DOHH2 (cell line): ENCODE measurements around the gene HAPLN2.

Source experiments
- H3F3A ChIP-seq: fragments of 200-600 bp; sonication (generic), shearing (Covaris generic); 2 replicates; pipeline ENCODE4 v1.6.0; 2016; ENCODE audit warnings: antibody characterized with exemption, mild to moderate bottlenecking; ENCODE audit not compliant: control insufficient read depth, insufficient read depth
- H3K27ac ChIP-seq: fragments of 200-600 bp; sonication (generic); 2 replicates; pipeline ENCODE4 v1.5.1; 2014; ENCODE audit warnings: low read depth, mild to moderate bottlenecking, low read length, moderate library complexity
- H3K27me3 ChIP-seq: fragments of 200-600 bp; sonication (generic); 2 replicates; pipeline ENCODE4 v1.6.1; 2014; ENCODE audit warnings: mild to moderate bottlenecking, low read length, mixed read lengths; ENCODE audit not compliant: control insufficient read depth
- H3K36me3 ChIP-seq: fragments of 200-600 bp; sonication (generic); 2 replicates; pipeline ENCODE4 v1.6.1; 2014; ENCODE audit warnings: mild to moderate bottlenecking, low read length, moderate library complexity, mixed read lengths; ENCODE audit not compliant: control insufficient read depth
- H3K4me1 ChIP-seq: fragments of 200-600 bp; sonication (generic); 2 replicates; pipeline ENCODE4 v1.6.1; 2014; ENCODE audit warnings: mild to moderate bottlenecking, low read length, mixed read lengths; ENCODE audit not compliant: control insufficient read depth
- H3K4me2 ChIP-seq: fragments of 200-600 bp; sonication (generic); 2 replicates; pipeline ENCODE4 v1.6.0; 2014; ENCODE audit warnings: mild to moderate bottlenecking, low read length, moderate library complexity
- H3K4me3 ChIP-seq: fragments of 200-600 bp; sonication (generic); 2 replicates; pipeline ENCODE4 v1.5.1; 2014; ENCODE audit warnings: mild to moderate bottlenecking, low read length, mixed read lengths
- H3K79me2 ChIP-seq: fragments of 200-600 bp; sonication (generic); 2 replicates; pipeline ENCODE4 v1.6.1; 2014; ENCODE audit warnings: mild to moderate bottlenecking, low read length, mixed read lengths; ENCODE audit not compliant: control insufficient read depth
- H3K9me2 ChIP-seq: fragments of 200-600 bp; sonication (generic); replicated peaks from 2 replicates; pipeline ENCODE4 v1.6.1; 2014; ENCODE audit warnings: mild to moderate bottlenecking, low read length, mixed read lengths; ENCODE audit not compliant: control insufficient read depth
- H3K9me3 ChIP-seq: fragments of 200-600 bp; sonication (generic); 2 replicates; pipeline ENCODE4 v1.6.1; 2014; ENCODE audit warnings: antibody characterized with exemption, low read length, mixed read lengths; ENCODE audit not compliant: control insufficient read depth, insufficient read depth
- H4K20me1 ChIP-seq: fragments of 200-600 bp; sonication (generic); 2 replicates; pipeline ENCODE4 v1.6.0; 2014; ENCODE audit warnings: low read depth, mild to moderate bottlenecking, antibody characterized with exemption, low read length, moderate library complexity; ENCODE audit not compliant: control insufficient read depth, insufficient read depth
- EZH2phosphoT487 ChIP-seq: fragments of 200-600 bp; sonication (generic); IDR thresholded peaks from 2 replicates; pipeline ENCODE4 v1.6.1; 2017; ENCODE audit warnings: borderline replicate concordance, mild to moderate bottlenecking, antibody characterized with exemption, low read length, moderate library complexity, mixed read lengths
- TF ChIP-seq, protein P1 (sequence below): fragments of 200-600 bp; sonication (generic); IDR thresholded peaks from one replicate; pipeline ENCODE4 v1.5.1; 2014; ENCODE audit warnings: antibody characterized with exemption, mild to moderate bottlenecking, low read depth, low read length; ENCODE audit not compliant: poor library complexity, severe bottlenecking

The HAPLN2 gene

DNA sequence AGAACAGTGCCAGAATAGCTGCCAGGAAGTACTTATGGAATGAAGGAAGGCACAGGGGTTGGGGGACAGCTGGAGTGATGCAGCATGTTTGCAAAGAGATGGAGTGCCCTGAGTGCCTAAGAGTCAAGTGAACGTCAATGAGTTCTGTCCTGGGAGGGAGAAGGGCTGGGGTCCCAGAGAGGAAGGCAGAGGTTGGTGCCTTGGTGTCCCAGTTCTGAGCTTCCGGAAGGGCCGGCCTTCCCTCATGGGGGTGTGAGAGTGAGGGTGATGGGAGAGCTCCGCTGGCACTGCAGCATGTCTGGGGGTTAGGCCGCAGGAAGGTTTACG lies 40.4 kb downstream of the HAPLN2 start:
- Histone ChIP-seq H3K36me3 (no peaks in the 10 kb centered on the region), H3K27me3 (peaks cover 43% of the 10 kb centered on the region), H3K4me3 (no peak overlapping the region), H3K9me2 (no peaks in the 10 kb centered on the region), H3K27ac (no peak overlapping the region), H4K20me1 (0 out of 2 replicates have a peak, but pooled peaks cover 3% of the 10 kb centered on the region), H3F3A (peaks cover 4% of the 10 kb centered on the region), H3K9me3 (no peaks in the 10 kb centered on the region), H3K4me2 (no peak overlapping the region), H3K4me1 (peaks cover 62% of the 10 kb centered on the region), H3K79me2 (no peaks in the 10 kb centered on the region)
- no peak for TF ChIP-seq EZH2phosphoT487
- TF ChIP-seq, protein P1, sequence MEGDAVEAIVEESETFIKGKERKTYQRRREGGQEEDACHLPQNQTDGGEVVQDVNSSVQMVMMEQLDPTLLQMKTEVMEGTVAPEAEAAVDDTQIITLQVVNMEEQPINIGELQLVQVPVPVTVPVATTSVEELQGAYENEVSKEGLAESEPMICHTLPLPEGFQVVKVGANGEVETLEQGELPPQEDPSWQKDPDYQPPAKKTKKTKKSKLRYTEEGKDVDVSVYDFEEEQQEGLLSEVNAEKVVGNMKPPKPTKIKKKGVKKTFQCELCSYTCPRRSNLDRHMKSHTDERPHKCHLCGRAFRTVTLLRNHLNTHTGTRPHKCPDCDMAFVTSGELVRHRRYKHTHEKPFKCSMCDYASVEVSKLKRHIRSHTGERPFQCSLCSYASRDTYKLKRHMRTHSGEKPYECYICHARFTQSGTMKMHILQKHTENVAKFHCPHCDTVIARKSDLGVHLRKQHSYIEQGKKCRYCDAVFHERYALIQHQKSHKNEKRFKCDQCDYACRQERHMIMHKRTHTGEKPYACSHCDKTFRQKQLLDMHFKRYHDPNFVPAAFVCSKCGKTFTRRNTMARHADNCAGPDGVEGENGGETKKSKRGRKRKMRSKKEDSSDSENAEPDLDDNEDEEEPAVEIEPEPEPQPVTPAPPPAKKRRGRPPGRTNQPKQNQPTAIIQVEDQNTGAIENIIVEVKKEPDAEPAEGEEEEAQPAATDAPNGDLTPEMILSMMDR: no peak

DNA sequence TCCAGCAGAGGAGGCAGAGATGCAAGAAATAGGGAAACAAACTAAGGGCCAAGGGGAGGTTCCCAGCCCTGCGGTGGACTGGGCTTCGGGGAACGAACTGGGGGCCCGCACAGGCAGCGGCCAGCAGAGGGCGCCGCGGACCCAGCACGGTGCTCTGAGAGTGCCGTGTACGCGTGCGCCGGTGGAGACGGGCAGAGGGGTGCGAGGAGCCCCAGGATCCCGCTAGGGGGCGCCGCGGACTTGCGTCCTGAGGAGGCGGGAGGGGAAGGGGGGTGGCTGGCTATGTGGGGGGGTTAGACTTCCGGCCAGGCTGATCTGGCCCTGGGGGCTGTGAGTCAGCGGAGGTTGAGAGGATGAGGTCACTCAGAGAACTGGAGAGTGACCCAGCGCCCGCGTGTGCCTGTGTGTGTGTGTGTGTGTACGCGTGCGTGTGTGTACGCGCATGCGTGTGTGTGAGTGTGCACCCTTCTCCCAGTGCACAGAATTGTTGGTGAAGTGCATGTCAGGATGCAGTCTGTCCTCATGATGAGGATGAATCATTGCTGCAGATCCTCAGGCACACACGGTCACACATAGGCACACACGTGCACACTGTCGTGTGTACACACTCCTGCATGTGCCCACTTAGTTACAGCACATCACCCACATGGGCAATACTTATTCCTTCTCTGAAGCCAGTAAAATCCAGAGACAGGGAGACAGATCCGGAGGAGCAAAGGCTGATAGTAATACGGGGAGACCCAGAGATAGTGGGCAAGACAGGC lies 41.0 kb downstream of the HAPLN2 start:
- Histone ChIP-seq H3K4me1 (peaks cover 68% of the 10 kb centered on the region), H3K4me2 (peak overlapping the region; percentile 8; the same call in 1 of the 2 replicates), H3K27ac (no peak overlapping the region), H3K79me2 (no peaks in the 10 kb centered on the region), H3K9me3 (no peaks in the 10 kb centered on the region), H4K20me1 (0 out of 2 replicates have a peak, but pooled peaks cover 3% of the 10 kb centered on the region), H3K9me2 (no peaks in the 10 kb centered on the region), H3K36me3 (no peaks in the 10 kb centered on the region), H3F3A (peaks cover 4% of the 10 kb centered on the region), H3K27me3 (peaks cover 41% of the 10 kb centered on the region), H3K4me3 (no peak overlapping the region)
- TF ChIP-seq EZH2phosphoT487: no peak
- TF ChIP-seq, protein P1: peak; percentile 100

DNA sequence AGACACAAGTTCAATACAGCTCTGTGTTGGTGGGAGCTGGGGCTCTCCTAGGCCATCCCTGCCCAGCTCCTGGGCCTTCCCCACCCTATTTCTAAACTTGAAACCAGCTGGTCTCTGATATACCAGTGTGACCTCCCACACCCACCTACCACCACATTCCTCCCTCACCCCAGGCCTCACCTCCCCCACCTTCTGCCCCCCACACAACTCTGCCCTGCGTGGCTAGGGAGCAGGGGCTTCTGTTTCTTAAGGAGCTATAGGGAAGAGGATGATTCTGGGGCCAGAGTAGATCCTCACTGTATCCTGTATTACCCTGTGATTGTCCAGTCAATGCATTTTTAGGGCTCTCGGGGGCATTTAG lies 41.5 kb downstream of the HAPLN2 start:
- Histone ChIP-seq H3K27me3 (peaks cover 41% of the 10 kb centered on the region), H3K27ac (no peak overlapping the region), H3K79me2 (no peaks in the 10 kb centered on the region), H3K4me1 (peaks cover 73% of the 10 kb centered on the region), H4K20me1 (0 out of 2 replicates have a peak, but pooled peaks cover 3% of the 10 kb centered on the region), H3K9me2 (no peaks in the 10 kb centered on the region), H3K9me3 (no peaks in the 10 kb centered on the region), H3K4me2 (peak overlapping the region; percentile 59; the same call in 1 of the 2 replicates), H3F3A (peaks cover 4% of the 10 kb centered on the region), H3K4me3 (no peak overlapping the region), H3K36me3 (no peaks in the 10 kb centered on the region)
- TF ChIP-seq EZH2phosphoT487: no peak
- TF ChIP-seq, protein P1: no peak
